IMR-90 (cell line): ENCODE results near the gene DOCK1. TPM values are rescaled to one million over a fixed set of nuclear protein-coding genes. Genes with fewer than 3 reads are reported as not detected.

ENCODE experiments used
- ATAC-seq: fragments of 200-7000 bp; cut with Tn5 transposase; 2 replicates; pipeline ENCODE4 v1.9.1; 2020; ENCODE audit warnings: low read depth, mild to moderate bottlenecking, moderate library complexity
- BruUV-seq: library from RNA; stranded (reverse); fragments of 400-500 nt; replicated peaks from 2 replicates; lab custom pipeline; 2021; lab: Mats Ljungman, UMichigan
- CTCF ChIA-PET: fragments of 300-600 bp; formaldehyde crosslinking; extraction: SDS; loops from one replicate; lab custom pipeline; 2021; ENCODE audit warnings: antibody characterized with exemption; lab: Yijun Ruan, JAX
- POLR2A ChIA-PET: fragments of 300-600 bp; sonication (Branson Sonifier 250); formaldehyde crosslinking; loops from one replicate; lab custom pipeline; 2022; ENCODE audit warnings: antibody characterized with exemption; ENCODE audit not compliant: unreplicated experiment; lab: Charles Lee
- DNase-seq: peaks from one replicate; pipeline ENCODE4 v3.0.0; 2013
- H2AFZ ChIP-seq: replicated peaks from 2 replicates; pipeline ENCODE3; 2013; ENCODE audit warnings: low read length, mild to moderate bottlenecking; ENCODE audit not compliant: poor library complexity
- H2AK5ac ChIP-seq: 2 replicates; pipeline ENCODE4 v1.6.1; 2013; ENCODE audit warnings: low read depth, low read length, inconsistent platforms
- H2AK9ac ChIP-seq: replicated peaks from 2 replicates; pipeline ENCODE3; 2013; ENCODE audit warnings: mild to moderate bottlenecking, low read depth, low read length, moderate library complexity; ENCODE audit not compliant: poor library complexity
- H2BK120ac ChIP-seq: 2 replicates; pipeline ENCODE4 v1.6.1; 2013; ENCODE audit warnings: low read depth, low read length, inconsistent platforms
- H2BK15ac ChIP-seq: 3 replicates; pipeline ENCODE4 v1.6.1; 2013; ENCODE audit warnings: low read depth, low read length, inconsistent platforms
- H2BK20ac ChIP-seq: 2 replicates; pipeline ENCODE4 v1.6.1; 2013; ENCODE audit warnings: low read depth, mild to moderate bottlenecking, inconsistent platforms, low read length, moderate library complexity
- H2BK5ac ChIP-seq: 2 replicates; pipeline ENCODE4 v1.6.1; 2013; ENCODE audit warnings: mild to moderate bottlenecking, low read depth, low read length, inconsistent platforms; ENCODE audit not compliant: poor library complexity, severe bottlenecking
- H3K14ac ChIP-seq: replicated peaks from 2 replicates; pipeline ENCODE4 v1.6.1; 2013; ENCODE audit warnings: low read depth, low read length, inconsistent platforms
- H3K18ac ChIP-seq: 2 replicates; pipeline ENCODE4 v1.6.1; 2013; ENCODE audit warnings: low read depth, low read length, control low read depth
- H3K23ac ChIP-seq: 2 replicates; pipeline ENCODE4 v1.6.1; 2013; ENCODE audit warnings: low read depth, low read length, inconsistent platforms
- H3K27ac ChIP-seq: 2 replicates; pipeline ENCODE4 v1.5.1; 2013; ENCODE audit warnings: mild to moderate bottlenecking, control low read depth, low read length; ENCODE audit not compliant: insufficient read depth
- H3K27me3 ChIP-seq: 2 replicates; pipeline ENCODE4 v1.6.1; 2013; ENCODE audit warnings: low read length; ENCODE audit not compliant: control insufficient read depth, insufficient read depth
- H3K36me3 ChIP-seq: 2 replicates; pipeline ENCODE4 v1.6.1; 2013; ENCODE audit warnings: low read length, mixed read lengths; ENCODE audit not compliant: control insufficient read depth, insufficient read depth
- H3K4ac ChIP-seq: 2 replicates; pipeline ENCODE4 v1.6.1; 2013; ENCODE audit warnings: low read depth, low read length, inconsistent platforms
- H3K4me1 ChIP-seq: 2 replicates; pipeline ENCODE4 v1.6.1; 2013; ENCODE audit warnings: low read length, mixed read lengths; ENCODE audit not compliant: control insufficient read depth, insufficient read depth
- H3K4me2 ChIP-seq: 2 replicates; pipeline ENCODE4 v1.6.1; 2013; ENCODE audit warnings: low read depth, mild to moderate bottlenecking, control low read depth, low read length, moderate library complexity
- H3K4me3 ChIP-seq: 2 replicates; pipeline ENCODE4 v1.5.1; 2013; ENCODE audit warnings: low read depth, mild to moderate bottlenecking, control low read depth, low read length, moderate library complexity; ENCODE audit not compliant: insufficient read depth
- H3K56ac ChIP-seq: 2 replicates; pipeline ENCODE4 v1.6.1; 2013; ENCODE audit warnings: low read length, inconsistent platforms; ENCODE audit not compliant: insufficient read depth; ENCODE audit errors: extremely low read depth
- H3K79me1 ChIP-seq, 2 experiments: 2 replicates each; pipeline ENCODE4 v1.6.1; 2013; ENCODE audit warnings: low read length in 2 of 2, inconsistent platforms in 1 of 2, low read depth in 1 of 2
- H3K9ac ChIP-seq: 2 replicates; pipeline ENCODE4 v1.6.1; 2013; ENCODE audit warnings: low read depth, low read length, control low read depth
- H3K9me1 ChIP-seq: 2 replicates; pipeline ENCODE4 v1.6.1; 2013; ENCODE audit warnings: low read length, inconsistent platforms; ENCODE audit not compliant: insufficient read depth
- H3K9me3 ChIP-seq: 2 replicates; pipeline ENCODE4 v1.6.1; 2013; ENCODE audit warnings: low read length; ENCODE audit not compliant: control insufficient read depth, insufficient read depth
- H4K20me1 ChIP-seq: 2 replicates; pipeline ENCODE4 v1.6.1; 2013; ENCODE audit warnings: low read length, inconsistent platforms; ENCODE audit not compliant: insufficient read depth
- H4K5ac ChIP-seq: 2 replicates; pipeline ENCODE4 v1.6.1; 2013; ENCODE audit warnings: mild to moderate bottlenecking, low read depth, low read length, control low read depth
- H4K8ac ChIP-seq, 2 experiments: 2 replicates each; pipeline ENCODE4 v1.6.1; 2013; ENCODE audit warnings: low read depth in 2 of 2, low read length in 2 of 2, control low read depth in 1 of 2, inconsistent platforms in 1 of 2
- H4K91ac ChIP-seq: 2 replicates; pipeline ENCODE4 v1.6.1; 2013; ENCODE audit warnings: low read depth, low read length, inconsistent platforms; ENCODE audit not compliant: insufficient read depth
- CEBPB ChIP-seq: IDR thresholded peaks from 2 replicates; pipeline ENCODE4 v1.6.1; 2012; ENCODE audit warnings: low read depth, low read length, improper control_type of control experiment
- FOS ChIP-seq: fragments of 150-350 bp; IDR thresholded peaks from 2 replicates; pipeline ENCODE4 v1.6.1; 2016; ENCODE audit warnings: low read depth, low read length
- RCOR1 ChIP-seq: IDR thresholded peaks from 2 replicates; pipeline ENCODE4 v1.6.1; 2012; ENCODE audit warnings: mild to moderate bottlenecking, low read length, improper control_type of control experiment; ENCODE audit not compliant: insufficient replicate concordance
- WGBS, 2 experiments: methylation state at CpG; one replicate each; pipeline versions ENCODE4 v1.1.5 to v1.1.7; 2013; ENCODE audit warnings: missing lambda C conversion rate in 2 of 2; ENCODE audit not compliant: insufficient read length in 1 of 2; ENCODE audit errors: extremely low coverage in 2 of 2; 5-methylcytosine and 5-hydroxymethylcytosine counted together
- dilution Hi-C: fragments of 300-500 bp; cut with HindIII; formaldehyde crosslinking; loops from one replicate; pipeline ENCODE4 v1.14.3; 2018; ENCODE audit warnings: low sequenced_read_pairs; ENCODE audit not compliant: unreplicated experiment
- in situ Hi-C: fragments of 300-500 bp; cut with MboI; formaldehyde crosslinking; loops from 3 replicates; pipeline ENCODE4 v1.14.3; 2019; ENCODE audit warnings: low sequenced_read_pairs, inconsistent platforms, mixed read lengths
- intact Hi-C: fragments of 100-400 bp; cut with micrococcal nuclease; formaldehyde crosslinking; loops from 2 replicates; pipeline ENCODE4 v1.10.0; 2022
- polyA plus RNA-seq, 3 experiments: library from polyadenylated mRNA; depleted of rRNA; stranded (reverse); fragments of >200 nt; gene quantifications; 2 replicates each; pipeline ENCODE4 v1.2.3, GENCODE V29; 2012; ENCODE audit warnings: low replicate concordance in 1 of 3
- total RNA-seq: library from RNA; depleted of rRNA; stranded (reverse); fragments of >200 nt; gene quantifications from 2 replicates; pipeline ENCODE4 v1.2.3, GENCODE V29; 2012

DOCK1 gene
- total and polyA plus RNA-seq, 2 of the 4 experiments (the other 2 are of a cell fraction), result 28.2 to 71.0 TPM

- H3K79me1 ChIP-seq, result peaks cover 4 to 16% of the 10 kb centered on the region in 2 experiments; a peak in 3 of 4 replicates
- no peaks in the 10 kb centered on the region for H3K27me3 ChIP-seq
- no peak overlapping the region for H3K4me2 ChIP-seq
- intact Hi-C loops, result no loop called here
- peaks cover 5% of the 10 kb centered on the region; the same call in 1 of the 2 replicates for H3K4me1 ChIP-seq
- POLR2A ChIA-PET, result no interaction called here
- no TSS peak for BruUV-seq
- no peaks in the 10 kb centered on the region for H4K20me1 ChIP-seq
- peaks cover 44% of the 10 kb centered on the region for H3K36me3 ChIP-seq
- H3K27ac ChIP-seq, result no peak overlapping the region; the same call in 1 of the 2 replicates
- no peak overlapping the region for H3K4ac ChIP-seq
- no peak overlapping the region for H3K9ac ChIP-seq
- H2BK120ac ChIP-seq, result no peak overlapping the region
- peaks cover 19% of the 10 kb centered on the region for H3K9me1 ChIP-seq
- H2AK5ac ChIP-seq, result no peak overlapping the region; the same call in 1 of the 2 replicates
- H2AFZ ChIP-seq, result no peak overlapping the region
- dilution Hi-C loops, result no loop called here
- no peak overlapping the region for H4K91ac ChIP-seq
- no peak overlapping the region for H4K5ac ChIP-seq
- H2AK9ac ChIP-seq, result no peak overlapping the region
- H2BK5ac ChIP-seq, result no peak overlapping the region
- no peak overlapping the region for H3K4me3 ChIP-seq
- no peak overlapping the region for H3K14ac ChIP-seq
- WGBS, 2 experiments, result 100% methylated on average over 2 of the region's 7 CpGs; no CpG with 5 or more reads in 1 of the 2 experiments
- in situ Hi-C loops, result no loop called here
- H3K9me3 ChIP-seq, result no peaks in the 10 kb centered on the region
- CTCF ChIA-PET, result no interaction called here
- H2BK15ac ChIP-seq, result no peak overlapping the region; the same call in 2 of the 3 replicates
- TF ChIP-seq FOS (no peak), RCOR1 (no peak), CEBPB (no peak)
- no peak overlapping the region; a peak in 1 of 4 replicates for H4K8ac ChIP-seq
- H3K56ac ChIP-seq, result no peak overlapping the region
- ATAC-seq, result no peak
- H3K23ac ChIP-seq, result no peak overlapping the region
- no peak overlapping the region; the same call in 1 of the 2 replicates for H3K18ac ChIP-seq
- no peak for DNase-seq
- H2BK20ac ChIP-seq, result no peak overlapping the region
These were observed 88.0 kb downstream of the DOCK1 start for GRCh38 chr10:126993208-126993607.
